ENCODE measurements around the gene ZBTB7A. TPM values are rescaled to one million over a fixed set of nuclear protein-coding genes. Genes with fewer than 3 reads are reported as not detected.

The ZBTB7A gene
- total RNA-seq, 1 experiment from 2014 or later: 25.9 TPM

DNA sequence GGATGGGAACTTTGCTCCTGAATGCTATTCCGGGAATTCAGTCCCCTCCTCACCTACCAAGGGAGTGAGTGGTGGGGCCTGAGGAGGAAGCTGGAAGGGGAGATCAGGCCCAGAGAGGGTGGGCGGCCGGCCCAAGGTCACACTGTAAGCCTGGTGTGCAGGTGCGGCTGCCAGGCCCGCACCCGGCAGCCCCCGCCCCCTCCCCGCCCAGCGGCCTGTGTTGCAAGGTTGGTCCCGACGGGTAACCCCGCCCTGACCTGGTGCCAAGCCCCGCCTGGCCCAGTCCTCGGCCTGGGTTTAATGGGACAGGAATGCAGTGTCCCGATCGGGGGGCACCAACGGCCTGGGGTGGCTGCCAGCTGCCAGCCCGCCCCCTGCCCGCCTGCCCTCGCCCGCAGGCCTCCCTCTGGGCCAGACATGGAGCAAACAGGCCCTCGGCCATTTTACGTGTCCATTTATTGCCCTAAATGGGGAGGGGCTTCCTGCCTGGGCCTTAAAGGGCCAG lies 5.5 kb downstream of the ZBTB7A start:
- H3K9me3 ChIP-seq (ENCODE audit: low read depth, low read length, poor library complexity, severe bottlenecking): no peaks in the 10 kb centered on the region
- H3K4me1 ChIP-seq (ENCODE audit: insufficient read depth, low read length, poor library complexity, severe bottlenecking): peaks cover 7% of the 10 kb centered on the region
- POLR2A ChIA-PET (ENCODE audit: low non-redundant PET): no interaction called here
- CTCF ChIA-PET: no interaction called here
- intact Hi-C loops (cut with micrococcal nuclease; ENCODE audit: unreplicated experiment): no loop called here
- H3K27me3 ChIP-seq (replicated peaks; ENCODE audit: insufficient read depth, low read depth, low read length, poor library complexity): no peaks in the 10 kb centered on the region
- no peak overlapping the region for H3K27ac ChIP-seq (ENCODE audit: low read depth, low read length, poor library complexity, severe bottlenecking)
- no peak overlapping the region for H3K4me3 ChIP-seq (ENCODE audit: low read depth, low read length, poor library complexity, severe bottlenecking)
- TF ChIP-seq, protein P1, sequence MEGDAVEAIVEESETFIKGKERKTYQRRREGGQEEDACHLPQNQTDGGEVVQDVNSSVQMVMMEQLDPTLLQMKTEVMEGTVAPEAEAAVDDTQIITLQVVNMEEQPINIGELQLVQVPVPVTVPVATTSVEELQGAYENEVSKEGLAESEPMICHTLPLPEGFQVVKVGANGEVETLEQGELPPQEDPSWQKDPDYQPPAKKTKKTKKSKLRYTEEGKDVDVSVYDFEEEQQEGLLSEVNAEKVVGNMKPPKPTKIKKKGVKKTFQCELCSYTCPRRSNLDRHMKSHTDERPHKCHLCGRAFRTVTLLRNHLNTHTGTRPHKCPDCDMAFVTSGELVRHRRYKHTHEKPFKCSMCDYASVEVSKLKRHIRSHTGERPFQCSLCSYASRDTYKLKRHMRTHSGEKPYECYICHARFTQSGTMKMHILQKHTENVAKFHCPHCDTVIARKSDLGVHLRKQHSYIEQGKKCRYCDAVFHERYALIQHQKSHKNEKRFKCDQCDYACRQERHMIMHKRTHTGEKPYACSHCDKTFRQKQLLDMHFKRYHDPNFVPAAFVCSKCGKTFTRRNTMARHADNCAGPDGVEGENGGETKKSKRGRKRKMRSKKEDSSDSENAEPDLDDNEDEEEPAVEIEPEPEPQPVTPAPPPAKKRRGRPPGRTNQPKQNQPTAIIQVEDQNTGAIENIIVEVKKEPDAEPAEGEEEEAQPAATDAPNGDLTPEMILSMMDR (conservative IDR thresholded peaks at IDR 0.05; ENCODE audit: low read depth, low read length): no peak
- no peak for TF ChIP-seq EZH2 (IDR thresholded peaks at IDR 0.05; ENCODE audit: borderline replicate concordance, low read depth, low read length, poor library complexity, severe bottlenecking)
- peaks cover 3% of the 10 kb centered on the region for H3K36me3 ChIP-seq (ENCODE audit: insufficient read depth, low read length, poor library complexity, severe bottlenecking)
- DNase-seq (ENCODE audit: low spot score): no peak
- no TSS peak for BruUV-seq (replicated peaks)

DNA sequence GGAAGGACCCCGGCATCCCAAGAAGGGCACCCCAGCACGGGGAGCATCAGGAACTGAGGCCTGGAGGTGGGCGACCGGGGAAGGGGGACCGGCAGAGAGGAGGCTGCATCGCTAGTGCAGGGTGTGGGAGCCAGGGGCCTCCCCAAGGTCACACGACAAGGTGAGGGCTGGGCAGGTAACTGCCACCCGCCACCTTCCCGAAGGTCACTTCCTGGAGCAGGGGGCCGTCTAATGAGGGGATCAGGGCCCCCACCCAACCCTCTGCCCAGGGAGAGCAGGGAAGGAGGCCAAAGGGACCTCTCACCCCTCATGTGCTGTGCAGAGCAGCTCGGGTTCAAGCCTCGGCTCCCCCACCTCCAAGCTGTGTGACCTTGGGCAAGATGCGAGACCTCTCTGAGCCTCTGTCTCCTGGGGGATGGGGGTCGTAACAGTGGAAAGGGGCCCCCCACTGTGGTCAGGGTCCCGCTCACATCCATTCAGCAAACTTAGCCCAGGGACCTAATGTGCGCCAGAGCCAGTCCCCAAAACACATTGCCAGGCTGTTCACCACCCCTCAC lies 6.0 kb downstream of the ZBTB7A start:
- peaks cover 3% of the 10 kb centered on the region for H3K36me3 ChIP-seq (ENCODE audit: insufficient read depth, low read length, poor library complexity, severe bottlenecking)
- POLR2A ChIA-PET (ENCODE audit: low non-redundant PET): no interaction called here
- no TSS peak for BruUV-seq (replicated peaks)
- no peaks in the 10 kb centered on the region for H3K9me3 ChIP-seq (ENCODE audit: low read depth, low read length, poor library complexity, severe bottlenecking)
- no peaks in the 10 kb centered on the region for H3K27me3 ChIP-seq (replicated peaks; ENCODE audit: insufficient read depth, low read depth, low read length, poor library complexity)
- no peak overlapping the region for H3K27ac ChIP-seq (ENCODE audit: low read depth, low read length, poor library complexity, severe bottlenecking)
- CTCF ChIA-PET: no interaction called here
- no peak overlapping the region for H3K4me3 ChIP-seq (ENCODE audit: low read depth, low read length, poor library complexity, severe bottlenecking)
- peaks cover 7% of the 10 kb centered on the region for H3K4me1 ChIP-seq (ENCODE audit: insufficient read depth, low read length, poor library complexity, severe bottlenecking)
- intact Hi-C loops (cut with micrococcal nuclease; ENCODE audit: unreplicated experiment): no loop called here
- TF ChIP-seq, protein P1 (conservative IDR thresholded peaks at IDR 0.05; ENCODE audit: low read depth, low read length): no peak
- no peak for TF ChIP-seq EZH2 (IDR thresholded peaks at IDR 0.05; ENCODE audit: borderline replicate concordance, low read depth, low read length, poor library complexity, severe bottlenecking)
- no peak for DNase-seq (ENCODE audit: low spot score)

DNA sequence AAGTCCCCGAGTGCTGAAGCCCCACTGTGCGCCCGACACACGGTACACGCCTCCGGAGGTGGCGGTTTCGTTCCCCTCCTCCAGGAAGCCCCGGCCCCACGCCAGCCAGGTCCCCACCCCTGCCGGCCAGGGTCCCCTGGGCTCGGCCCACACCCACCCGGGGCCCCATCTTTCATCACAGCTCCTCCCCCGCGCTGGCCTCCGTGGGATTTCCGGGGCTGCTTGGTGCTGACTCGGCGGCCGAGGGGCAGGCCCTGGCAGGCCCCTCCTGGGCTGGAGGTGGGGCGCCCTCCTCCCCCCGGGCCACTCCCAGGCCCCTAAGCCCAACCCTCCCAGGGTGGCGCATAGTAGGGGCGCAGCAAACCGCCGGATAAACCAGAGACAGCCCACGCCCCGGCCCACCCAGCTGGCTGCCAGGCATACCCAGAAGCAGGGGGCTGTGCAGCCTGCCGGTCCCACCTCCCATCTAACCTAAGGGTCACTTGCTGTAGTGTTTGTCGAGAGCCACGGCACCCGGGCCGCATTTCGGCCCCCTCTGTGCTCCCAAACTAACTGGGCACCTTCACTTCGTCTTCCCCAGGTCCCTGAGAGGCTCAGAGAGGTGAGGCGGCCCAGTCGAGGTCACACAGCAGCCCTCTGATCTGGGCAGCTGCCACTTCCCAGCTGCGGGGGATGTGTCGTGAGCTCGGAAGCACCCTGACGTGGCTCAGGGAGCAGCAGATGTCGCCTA lies 6.6 kb downstream of the ZBTB7A start:
- no peak overlapping the region for H3K4me3 ChIP-seq (ENCODE audit: low read depth, low read length, poor library complexity, severe bottlenecking)
- POLR2A ChIA-PET (ENCODE audit: low non-redundant PET): no interaction called here
- intact Hi-C loops (cut with micrococcal nuclease; ENCODE audit: unreplicated experiment): no loop called here
- no peaks in the 10 kb centered on the region for H3K27me3 ChIP-seq (replicated peaks; ENCODE audit: insufficient read depth, low read depth, low read length, poor library complexity)
- CTCF ChIA-PET: no interaction called here
- H3K4me1 ChIP-seq (ENCODE audit: insufficient read depth, low read length, poor library complexity, severe bottlenecking): peaks cover 7% of the 10 kb centered on the region
- H3K27ac ChIP-seq (ENCODE audit: low read depth, low read length, poor library complexity, severe bottlenecking): no peak overlapping the region
- peaks cover 6% of the 10 kb centered on the region for H3K36me3 ChIP-seq (ENCODE audit: insufficient read depth, low read length, poor library complexity, severe bottlenecking)
- no TSS peak for BruUV-seq (replicated peaks)
- TF ChIP-seq, protein P1 (conservative IDR thresholded peaks at IDR 0.05; ENCODE audit: low read depth, low read length): no peak
- no peak for TF ChIP-seq EZH2 (IDR thresholded peaks at IDR 0.05; ENCODE audit: borderline replicate concordance, low read depth, low read length, poor library complexity, severe bottlenecking)
- no peak for DNase-seq (ENCODE audit: low spot score)
- no peaks in the 10 kb centered on the region for H3K9me3 ChIP-seq (ENCODE audit: low read depth, low read length, poor library complexity, severe bottlenecking)

Measured in A673 (cell line).